PC-3 (cell line): Measurements from ENCODE around the gene WFS1. TPM values are rescaled to one million over a fixed set of nuclear protein-coding genes. Genes with fewer than 3 reads are reported as not detected.

Source experiments
- ATAC-seq: fragments of 200-7000 bp; cut with Tn5 transposase; 2 replicates; pipeline ENCODE4 v1.9.1; 2020; ENCODE audit warnings: mild to moderate bottlenecking, moderate library complexity
- BruUV-seq: library from RNA; stranded (reverse); fragments of 400-500 nt; replicated peaks from 2 replicates; lab custom pipeline; 2021; lab: Mats Ljungman, UMichigan
- CTCF ChIA-PET: fragments of 300-600 bp; sonication (Branson Sonifier 250); formaldehyde crosslinking; loops from one replicate; lab custom pipeline; 2022; ENCODE audit warnings: antibody characterized with exemption; lab: Charles Lee
- POLR2A ChIA-PET: fragments of 300-600 bp; sonication (Branson Sonifier 250); formaldehyde crosslinking; loops from one replicate; lab custom pipeline; 2022; ENCODE audit warnings: antibody characterized with exemption; ENCODE audit not compliant: unreplicated experiment; lab: Charles Lee
- DNase-seq: peaks from one replicate; pipeline ENCODE4 v3.0.0-alpha.2; 2015
- H2AFZ ChIP-seq: fragments of 300-600 bp; sonication (generic); 2 replicates; pipeline ENCODE4 v1.6.0; 2016; ENCODE audit warnings: antibody characterized with exemption, low read length
- H3F3A ChIP-seq: fragments of 300-600 bp; sonication (generic); one replicate; pipeline ENCODE4 v1.6.0; 2017; ENCODE audit warnings: antibody characterized with exemption, low read length, control low read depth, mild to moderate bottlenecking; ENCODE audit not compliant: unreplicated experiment
- H3K27ac ChIP-seq: fragments of 300-600 bp; sonication (generic); 2 replicates; pipeline ENCODE4 v1.5.1; 2016; ENCODE audit warnings: mild to moderate bottlenecking, low read length
- H3K27me3 ChIP-seq: fragments of 300-600 bp; sonication (generic); 2 replicates; pipeline ENCODE4 v1.6.1; 2016; ENCODE audit warnings: low read length, mixed read lengths
- H3K36me3 ChIP-seq: fragments of 300-600 bp; sonication (generic); 2 replicates; pipeline ENCODE4 v1.6.1; 2016; ENCODE audit warnings: low read depth, mixed run types, low read length, mixed read lengths
- H3K4me1 ChIP-seq: fragments of 300-600 bp; sonication (generic); 2 replicates; pipeline ENCODE4 v1.5.1; 2016; ENCODE audit warnings: low read length; ENCODE audit not compliant: insufficient read depth
- H3K4me2 ChIP-seq: fragments of 300-600 bp; sonication (generic); 2 replicates; pipeline ENCODE4 v1.6.0; 2016; ENCODE audit warnings: low read length
- H3K4me3 ChIP-seq: fragments of 300-600 bp; sonication (generic); 2 replicates; pipeline ENCODE4 v1.5.1; 2016; ENCODE audit warnings: mild to moderate bottlenecking, low read length, mixed read lengths
- H3K79me2 ChIP-seq: fragments of 300-600 bp; sonication (generic); 2 replicates; pipeline ENCODE4 v1.6.1; 2017; ENCODE audit warnings: low read length, mixed read lengths
- H3K9ac ChIP-seq: fragments of 300-600 bp; sonication (generic); 2 replicates; pipeline ENCODE4 v1.6.0; 2016; ENCODE audit warnings: mild to moderate bottlenecking, low read length
- H3K9me2 ChIP-seq: fragments of 300-600 bp; sonication (generic); replicated peaks from 2 replicates; pipeline ENCODE4 v1.6.1; 2016; ENCODE audit warnings: mixed run types, low read length, mixed read lengths
- H3K9me3 ChIP-seq: fragments of 300-600 bp; sonication (generic); 2 replicates; pipeline ENCODE4 v1.6.1; 2016; ENCODE audit warnings: low read length, mixed read lengths
- H4K20me1 ChIP-seq: fragments of 300-600 bp; sonication (generic); 2 replicates; pipeline ENCODE4 v1.6.1; 2016; ENCODE audit warnings: low read length, mixed read lengths
- EZH2 ChIP-seq: fragments of 300-600 bp; sonication (generic); IDR thresholded peaks from one replicate; pipeline ENCODE4 v1.6.1; 2017; ENCODE audit warnings: antibody characterized with exemption, mild to moderate bottlenecking, low read length; ENCODE audit not compliant: unreplicated experiment
- EZH2phosphoT487 ChIP-seq: fragments of 300-600 bp; sonication (generic); IDR thresholded peaks from 2 replicates; pipeline ENCODE4 v1.6.1; 2018; ENCODE audit warnings: mild to moderate bottlenecking, antibody characterized with exemption, low read length, borderline replicate concordance
- intact Hi-C: fragments of 100-400 bp; cut with micrococcal nuclease; formaldehyde crosslinking; loops from 2 replicates; pipeline ENCODE4 v1.9.0; 2023
- total RNA-seq: library from RNA; depleted of rRNA; stranded (reverse); fragments of >200 nt; gene quantifications from 2 replicates; pipeline ENCODE4 v1.2.3, GENCODE V29; 2014
- TF ChIP-seq, protein P1 (sequence below): fragments of 300-600 bp; sonication (generic); conservative IDR thresholded peaks from 2 replicates; pipeline ENCODE4 v1.5.1; 2017; ENCODE audit warnings: antibody characterized with exemption, low read depth, mild to moderate bottlenecking, low read length

The WFS1 gene
- total RNA-seq, 1 experiment from 2014 or later = 35.7 TPM

DNA sequence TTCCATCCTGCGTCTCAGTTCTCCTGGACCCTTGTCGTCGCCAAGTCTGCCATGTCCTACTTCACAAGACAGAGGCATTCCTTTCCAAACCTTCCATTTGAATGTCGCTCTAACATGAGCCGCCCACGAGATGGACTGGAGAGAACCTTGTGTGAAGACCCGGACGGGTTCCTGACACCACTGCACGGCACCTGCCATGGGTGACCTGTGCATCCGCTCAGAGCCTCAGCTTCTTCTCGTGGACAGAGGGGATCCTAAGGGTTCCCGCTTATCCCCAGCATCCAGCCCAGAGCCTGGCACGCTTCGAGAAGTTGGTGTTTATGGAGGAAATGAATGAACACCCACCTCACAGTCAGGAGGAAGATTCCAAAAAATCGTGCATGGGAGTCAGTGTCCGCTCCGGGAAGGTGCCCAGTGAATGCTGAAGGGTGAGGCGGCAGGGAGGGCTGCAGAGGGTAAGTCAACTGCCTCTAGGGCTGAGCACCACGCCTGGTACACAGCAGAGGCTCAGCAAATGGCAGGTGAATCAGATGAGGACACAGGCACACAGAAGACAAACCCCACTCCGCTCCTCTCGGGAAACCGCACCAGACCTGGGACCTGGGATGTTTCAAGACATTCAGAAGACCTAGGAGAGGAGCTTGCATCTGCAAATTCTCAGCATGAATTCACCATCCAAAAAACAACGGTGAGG is 52.6 kb downstream of the WFS1 start:
- Histone ChIP-seq H3K27me3 (no peaks in the 10 kb centered on the region), H3K4me1 (peaks cover 27% of the 10 kb centered on the region), H3F3A (no peaks in the 10 kb centered on the region), H3K9ac (no peak overlapping the region), H3K9me2 (no peaks in the 10 kb centered on the region), H3K36me3 (no peaks in the 10 kb centered on the region), H3K4me2 (no peak overlapping the region), H4K20me1 (no peaks in the 10 kb centered on the region), H3K27ac (no peak overlapping the region), H2AFZ (no peak overlapping the region), H3K4me3 (no peak overlapping the region), H3K79me2 (no peaks in the 10 kb centered on the region), H3K9me3 (no peaks in the 10 kb centered on the region)
- intact Hi-C loops = no loop called here
- ATAC-seq (no peak), DNase-seq (no peak)
- ChIA-PET POLR2A (no interaction called here), CTCF (no interaction called here)
- no peak for TF ChIP-seq EZH2
- no peak for TF ChIP-seq EZH2phosphoT487
- TF ChIP-seq, protein P1, sequence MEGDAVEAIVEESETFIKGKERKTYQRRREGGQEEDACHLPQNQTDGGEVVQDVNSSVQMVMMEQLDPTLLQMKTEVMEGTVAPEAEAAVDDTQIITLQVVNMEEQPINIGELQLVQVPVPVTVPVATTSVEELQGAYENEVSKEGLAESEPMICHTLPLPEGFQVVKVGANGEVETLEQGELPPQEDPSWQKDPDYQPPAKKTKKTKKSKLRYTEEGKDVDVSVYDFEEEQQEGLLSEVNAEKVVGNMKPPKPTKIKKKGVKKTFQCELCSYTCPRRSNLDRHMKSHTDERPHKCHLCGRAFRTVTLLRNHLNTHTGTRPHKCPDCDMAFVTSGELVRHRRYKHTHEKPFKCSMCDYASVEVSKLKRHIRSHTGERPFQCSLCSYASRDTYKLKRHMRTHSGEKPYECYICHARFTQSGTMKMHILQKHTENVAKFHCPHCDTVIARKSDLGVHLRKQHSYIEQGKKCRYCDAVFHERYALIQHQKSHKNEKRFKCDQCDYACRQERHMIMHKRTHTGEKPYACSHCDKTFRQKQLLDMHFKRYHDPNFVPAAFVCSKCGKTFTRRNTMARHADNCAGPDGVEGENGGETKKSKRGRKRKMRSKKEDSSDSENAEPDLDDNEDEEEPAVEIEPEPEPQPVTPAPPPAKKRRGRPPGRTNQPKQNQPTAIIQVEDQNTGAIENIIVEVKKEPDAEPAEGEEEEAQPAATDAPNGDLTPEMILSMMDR = no peak
- BruUV-seq = no TSS peak

DNA sequence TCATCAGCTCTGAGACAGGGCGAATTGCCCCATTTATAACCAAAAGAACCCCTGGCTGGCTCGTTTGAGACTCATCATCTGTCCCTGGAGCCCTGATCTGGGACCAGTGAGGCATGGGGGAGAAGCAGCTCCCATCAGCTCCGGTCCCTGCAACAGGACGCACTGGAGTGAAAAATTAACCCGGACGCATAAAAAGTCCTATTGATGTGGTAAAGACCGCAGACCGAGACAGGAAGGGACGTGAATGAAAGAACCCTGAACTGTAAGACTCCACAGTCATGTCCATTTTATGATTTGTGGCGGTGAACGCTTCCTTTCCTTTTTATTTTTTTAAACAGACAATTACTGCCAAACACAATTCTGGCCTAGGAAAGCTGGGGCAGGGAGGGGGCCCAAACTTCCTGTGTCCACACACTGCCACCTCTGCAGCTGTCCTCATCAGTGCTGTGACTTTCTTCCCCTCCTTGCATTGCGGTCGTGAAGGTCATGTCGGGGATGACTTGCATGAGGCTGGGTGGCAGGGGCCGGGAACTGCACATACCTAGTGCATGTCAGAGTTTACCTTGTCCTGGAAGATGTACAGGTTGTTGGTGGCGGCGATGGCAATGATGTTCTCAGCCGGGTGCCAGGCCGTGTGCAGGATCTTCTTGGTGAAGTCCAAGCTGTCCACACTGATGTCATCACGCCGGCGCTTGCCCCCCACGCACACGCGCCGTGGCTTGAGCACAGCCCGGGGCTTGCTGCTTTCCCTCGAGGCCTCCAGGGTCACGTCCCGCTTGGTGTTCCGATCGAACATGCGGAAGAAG is 53.3 kb downstream of the WFS1 start:
- no peak for ATAC-seq
- POLR2A ChIA-PET = no interaction called here
- TF ChIP-seq EZH2 (no peak), EZH2phosphoT487 (no peak)
- TF ChIP-seq, protein P1 = no peak
- Histone ChIP-seq H3K9me3 (no peaks in the 10 kb centered on the region), H3K4me2 (no peak overlapping the region), H3K36me3 (no peaks in the 10 kb centered on the region), H3K9ac (no peak overlapping the region), H4K20me1 (no peaks in the 10 kb centered on the region), H3K9me2 (no peaks in the 10 kb centered on the region), H3K27me3 (no peaks in the 10 kb centered on the region), H3K4me3 (no peak overlapping the region), H3F3A (no peaks in the 10 kb centered on the region), H2AFZ (no peak overlapping the region), H3K4me1 (peaks cover 27% of the 10 kb centered on the region), H3K79me2 (no peaks in the 10 kb centered on the region), H3K27ac (no peak overlapping the region)
- intact Hi-C loops = no loop called here
- DNase-seq = no peak
- no TSS peak for BruUV-seq
- CTCF ChIA-PET = no interaction called here
